ENCODE results near the gene EXT2.

EXT2 gene

GRCh38 chr11:44252999-44253602 is 157.6 kb downstream of the EXT2 start:
- no peak for TF ChIP-seq CTCF (IDR thresholded peaks at IDR 0.05; ENCODE audit: borderline replicate concordance, control extremely low read depth, extremely low read depth, insufficient read depth, missing control alignments)
- DNase-seq (ENCODE audit: low spot score): no peak
- in situ Hi-C loops (cut with MboI; ENCODE audit: low sequenced_read_pairs, unreplicated experiment): no loop called here

DNA sequence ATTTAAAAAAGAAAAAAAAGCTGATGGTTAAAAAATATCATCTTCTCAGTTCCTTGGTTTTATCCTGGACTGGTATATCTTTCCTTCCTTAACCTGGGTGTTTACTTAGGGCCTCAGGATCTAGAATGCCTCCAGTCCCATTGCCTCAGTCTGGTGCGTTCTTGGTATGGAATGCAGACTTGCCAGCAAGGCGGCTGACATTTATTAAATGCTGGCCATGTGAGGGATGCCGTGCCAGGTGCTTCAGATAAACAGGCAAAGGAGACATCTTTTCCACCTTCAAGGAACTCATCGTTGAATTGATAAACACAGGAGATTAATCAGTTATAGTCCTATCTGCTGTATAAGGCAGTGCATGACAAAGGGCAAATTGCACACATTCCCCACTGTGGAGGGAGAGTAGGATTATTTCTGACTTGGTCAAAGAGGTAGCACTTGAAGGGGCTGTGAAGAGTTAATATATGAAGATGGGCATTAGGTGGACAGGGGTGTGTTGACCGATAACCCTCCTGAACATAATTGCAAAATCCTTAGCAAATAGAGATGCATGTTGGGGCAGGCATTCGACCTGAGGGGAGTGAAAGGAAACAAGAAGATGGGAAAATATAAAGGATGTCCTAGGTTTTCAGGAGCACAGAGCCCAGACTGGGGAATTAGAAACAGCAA is 160.1 kb downstream of the EXT2 start:
- no peak for DNase-seq (ENCODE audit: low spot score)
- in situ Hi-C loops (cut with MboI; ENCODE audit: low sequenced_read_pairs, unreplicated experiment): no loop called here
- no peak for TF ChIP-seq CTCF (IDR thresholded peaks at IDR 0.05; ENCODE audit: borderline replicate concordance, control extremely low read depth, extremely low read depth, insufficient read depth, missing control alignments)

DNA sequence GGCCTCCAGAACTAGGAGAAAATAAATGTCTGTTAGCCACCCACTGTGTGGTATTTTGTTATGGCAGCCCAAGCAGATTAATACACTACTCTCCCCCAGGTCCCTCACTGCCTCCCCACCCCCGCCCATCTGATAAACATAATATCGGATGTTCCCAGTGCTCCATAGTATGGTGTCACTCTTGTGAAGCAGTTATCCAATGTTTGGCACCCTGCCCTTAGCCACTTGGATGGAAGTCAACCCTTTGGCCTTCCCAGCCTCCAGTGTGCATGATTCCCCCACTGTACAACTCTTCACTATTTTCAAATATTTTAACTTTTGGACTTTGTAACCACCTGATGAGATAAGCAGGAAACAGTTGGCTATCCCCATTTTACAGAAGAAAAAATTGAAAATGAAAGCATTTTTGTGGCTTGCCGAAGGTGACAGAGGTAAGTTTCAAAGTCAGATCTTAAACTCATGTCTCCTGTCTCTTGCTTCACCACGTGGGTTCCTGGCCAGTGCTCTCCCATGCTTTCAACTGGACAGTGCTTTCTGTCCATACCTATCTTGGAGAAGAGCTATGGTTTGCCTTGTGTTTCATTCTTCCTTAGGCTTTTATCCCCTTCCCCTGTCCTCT is 161.3 kb downstream of the EXT2 start:
- no peak for DNase-seq (ENCODE audit: low spot score)
- in situ Hi-C loops (cut with MboI; ENCODE audit: low sequenced_read_pairs, unreplicated experiment): no loop called here

GRCh38 chr11:44257338-44258189 is 162.1 kb downstream of the EXT2 start:
- no peak for DNase-seq (ENCODE audit: low spot score)
- in situ Hi-C loops (cut with MboI; ENCODE audit: low sequenced_read_pairs, unreplicated experiment): no loop called here
- no peak for TF ChIP-seq CTCF (IDR thresholded peaks at IDR 0.05; ENCODE audit: borderline replicate concordance, control extremely low read depth, extremely low read depth, insufficient read depth, missing control alignments)

More for the DNA sequence above, 161.3 kb downstream of the EXT2 start:
- TF ChIP-seq CTCF (IDR thresholded peaks at IDR 0.05; ENCODE audit: borderline replicate concordance, control extremely low read depth, extremely low read depth, insufficient read depth, missing control alignments): no peak

DNA sequence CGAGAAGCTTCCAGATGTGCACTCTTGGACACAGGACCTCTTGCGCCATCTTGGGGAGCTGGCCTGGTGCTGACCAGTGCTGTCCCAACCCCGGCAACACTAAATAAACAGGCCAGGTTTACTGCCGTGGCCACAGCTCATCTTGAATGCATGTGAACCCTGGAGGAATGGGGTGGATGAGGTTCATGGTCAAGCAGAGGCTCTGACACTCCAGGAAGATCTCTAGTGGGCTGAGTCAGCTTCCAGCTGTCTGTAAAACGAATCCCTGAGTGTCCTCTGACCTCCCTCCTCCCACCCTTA is 162.7 kb downstream of the EXT2 start:
- in situ Hi-C loops (cut with MboI; ENCODE audit: low sequenced_read_pairs, unreplicated experiment): no loop called here
- DNase-seq (ENCODE audit: low spot score): no peak
- no peak for TF ChIP-seq CTCF (IDR thresholded peaks at IDR 0.05; ENCODE audit: borderline replicate concordance, control extremely low read depth, extremely low read depth, insufficient read depth, missing control alignments)

DNA sequence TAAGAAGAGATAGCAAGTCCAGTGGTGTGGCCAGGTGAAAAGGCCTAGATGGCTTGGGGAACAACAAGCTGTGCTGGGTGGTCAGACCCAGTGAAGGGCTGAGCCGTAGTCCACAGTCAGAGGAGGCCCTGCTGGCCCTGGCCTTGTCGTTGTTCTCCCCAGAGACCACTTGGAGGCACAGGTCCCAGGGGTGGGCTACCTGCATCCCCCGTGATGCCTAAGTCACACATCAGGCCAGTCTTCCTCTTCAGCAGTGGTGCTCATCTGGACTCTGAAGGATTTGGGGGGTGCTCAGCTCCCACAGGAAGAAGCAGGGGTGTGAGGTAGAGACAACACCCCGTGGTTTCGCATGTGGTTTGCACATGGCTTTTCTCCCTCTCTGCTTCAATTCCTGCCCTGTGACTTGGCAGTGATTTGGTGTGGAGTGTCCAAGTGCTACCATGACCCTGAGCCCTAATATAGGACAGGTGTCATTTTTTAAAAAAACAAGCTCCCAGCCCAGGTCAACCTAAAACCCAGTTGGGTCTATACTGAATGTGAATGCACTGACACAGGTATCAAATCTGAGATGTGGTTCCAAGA is 163.5 kb downstream of the EXT2 start:
- in situ Hi-C loops (cut with MboI; ENCODE audit: low sequenced_read_pairs, unreplicated experiment): no loop called here
- DNase-seq (ENCODE audit: low spot score): no peak
- no peak for TF ChIP-seq CTCF (IDR thresholded peaks at IDR 0.05; ENCODE audit: borderline replicate concordance, control extremely low read depth, extremely low read depth, insufficient read depth, missing control alignments)

Measured in GM13976 (cell line).